HG03045 (cell line): Measurements from ENCODE around the gene AKAP13.

Experiments
- ATAC-seq: cut with Tn5 transposase; IDR thresholded peaks from one replicate; pipeline ENCODE4 v1.9.1; 2021; ENCODE audit warnings: mild to moderate bottlenecking, moderate library complexity; ENCODE audit not compliant: unreplicated experiment

AKAP13 gene

GRCh38 chr15:85749261-85750151, 369.1 kb downstream of the AKAP13 start:
- no peak for ATAC-seq

GRCh38 chr15:85750319-85751290, 370.2 kb downstream of the AKAP13 start:
- ATAC-seq: no peak

GRCh38 chr15:85751291-85752123, 371.1 kb downstream of the AKAP13 start:
- ATAC-seq: no peak

- ATAC-seq: no peak
Observed at GRCh38 chr15:85752124-85752475, 371.7 kb downstream of the AKAP13 start.

- no peak for ATAC-seq
Observed at GRCh38 chr15:85752491-85752961, 372.1 kb downstream of the AKAP13 start.

- ATAC-seq: no peak
Observed at GRCh38 chr15:85753261-85753660, 372.9 kb downstream of the AKAP13 start.

GRCh38 chr15:85753791-85754452, 373.5 kb downstream of the AKAP13 start:
- ATAC-seq: no peak

- no peak for ATAC-seq
Observed at GRCh38 chr15:85754989-85755388, 374.6 kb downstream of the AKAP13 start.

GRCh38 chr15:85755471-85755870, 375.1 kb downstream of the AKAP13 start:
- ATAC-seq: no peak

GRCh38 chr15:85755942-85756341, 375.5 kb downstream of the AKAP13 start:
- no peak for ATAC-seq

GRCh38 chr15:85756411-85757072, 376.1 kb downstream of the AKAP13 start:
- ATAC-seq: no peak

GRCh38 chr15:85757073-85757938, 376.9 kb downstream of the AKAP13 start:
- no peak for ATAC-seq

GRCh38 chr15:85757939-85758654, 377.7 kb downstream of the AKAP13 start:
- no peak for ATAC-seq

GRCh38 chr15:85758655-85758978, 378.2 kb downstream of the AKAP13 start:
- ATAC-seq: no peak

- ATAC-seq: no peak
Observed at GRCh38 chr15:85759376-85759775, 379.0 kb downstream of the AKAP13 start.

- ATAC-seq: no peak
Observed at GRCh38 chr15:85760049-85760448, 379.6 kb downstream of the AKAP13 start.

GRCh38 chr15:85760531-85761371, 380.3 kb downstream of the AKAP13 start:
- no peak for ATAC-seq
